ENCODE measurements around the gene PLBD1. TPM values are rescaled to one million over a fixed set of nuclear protein-coding genes. Genes with fewer than 3 reads are reported as not detected.

Gene PLBD1
- polyA plus RNA-seq, 1 donor, result 37.9 TPM

DNA sequence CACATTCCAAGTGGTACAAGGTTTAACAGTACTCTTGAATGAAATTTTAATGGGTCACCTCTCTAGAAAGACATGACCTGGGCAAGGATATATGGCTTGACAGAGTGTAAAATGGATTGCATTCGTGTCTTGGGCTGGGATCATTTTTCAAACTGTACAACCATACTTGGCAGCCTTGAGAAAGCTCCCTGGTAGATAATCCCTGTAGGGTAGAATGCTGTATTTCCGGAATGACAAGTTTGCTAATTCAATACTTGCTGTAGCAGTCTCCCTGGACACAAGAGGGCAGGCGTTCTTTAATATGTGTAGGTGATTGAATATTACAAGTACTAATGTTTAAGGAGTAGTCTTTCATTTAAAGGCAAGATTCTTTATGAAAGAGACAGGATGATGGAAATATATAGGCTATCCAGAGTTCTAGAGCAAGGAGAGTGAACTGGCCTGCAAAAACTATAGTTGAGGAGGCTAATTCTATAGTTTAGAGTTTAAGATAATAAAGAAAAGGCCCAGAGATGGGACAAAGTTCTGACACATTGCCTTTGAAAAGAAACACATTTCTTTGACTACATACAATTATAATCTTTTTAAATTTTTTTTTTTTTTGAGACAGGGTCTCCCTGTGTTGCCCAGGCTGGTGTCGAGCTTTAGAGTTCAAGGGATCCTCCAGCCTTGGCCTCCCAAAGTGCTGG lies 53.4 kb downstream of the PLBD1 start:
- no peaks in the 10 kb centered on the region for H3K4me1 ChIP-seq (ENCODE audit: control insufficient read depth, insufficient read depth, low read length)
- 80% methylated on average over 1 of the region's 4 CpGs for WGBS (ENCODE audit: insufficient coverage, low lambda C conversion rate)
- H3K27ac ChIP-seq (ENCODE audit: low read length), result peak overlapping the region; percentile 34
- H3K36me3 ChIP-seq (ENCODE audit: control insufficient read depth, insufficient read depth, low read length), result peaks cover 2% of the 10 kb centered on the region
- DNase-seq, result peak; percentile 86 to 91
- H3K27me3 ChIP-seq (ENCODE audit: control insufficient read depth, insufficient read depth, low read length), result no peaks in the 10 kb centered on the region
- no peak overlapping the region for H3K4me3 ChIP-seq (ENCODE audit: low read length)
- H3K9me3 ChIP-seq (ENCODE audit: control insufficient read depth, low read depth, low read length), result no peaks in the 10 kb centered on the region

DNA sequence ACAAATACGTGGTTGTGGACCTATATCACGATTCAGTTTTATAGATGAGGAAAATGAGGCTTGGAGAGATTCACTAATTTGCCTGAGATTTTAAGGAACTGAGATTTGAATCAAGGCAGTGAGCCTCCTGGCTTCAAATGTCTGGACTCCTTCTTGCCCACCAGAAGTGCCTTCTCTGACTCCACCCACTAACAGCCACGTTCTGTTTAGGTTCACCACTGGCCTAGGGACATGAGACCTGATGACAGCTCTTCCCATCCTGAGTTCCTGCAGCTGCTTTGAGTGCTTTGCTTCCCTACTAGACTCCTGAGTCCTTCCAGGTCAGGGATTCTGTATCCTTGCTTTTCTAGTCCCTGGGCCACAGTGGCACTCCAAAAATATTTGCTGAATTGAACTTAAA lies 57.1 kb downstream of the PLBD1 start:
- DNase-seq, result no peak
- Histone ChIP-seq H3K9me3 (ENCODE audit: control insufficient read depth, low read depth, low read length) (no peaks in the 10 kb centered on the region), H3K27ac (ENCODE audit: low read length) (no peak overlapping the region), H3K27me3 (ENCODE audit: control insufficient read depth, insufficient read depth, low read length) (no peaks in the 10 kb centered on the region), H3K36me3 (ENCODE audit: control insufficient read depth, insufficient read depth, low read length) (peaks cover 7% of the 10 kb centered on the region), H3K4me1 (ENCODE audit: control insufficient read depth, insufficient read depth, low read length) (no peaks in the 10 kb centered on the region), H3K4me3 (ENCODE audit: low read length) (no peak overlapping the region)
- WGBS (ENCODE audit: insufficient coverage, low lambda C conversion rate), result 100% methylated on average over 2 of the region's 3 CpGs

GRCh38 chr12:14505626-14506596 lies 61.8 kb downstream of the PLBD1 start:
- DNase-seq, result no peak
- WGBS (ENCODE audit: insufficient coverage, low lambda C conversion rate), result no CpG with 5 or more reads among the region's 6 CpGs

DNA sequence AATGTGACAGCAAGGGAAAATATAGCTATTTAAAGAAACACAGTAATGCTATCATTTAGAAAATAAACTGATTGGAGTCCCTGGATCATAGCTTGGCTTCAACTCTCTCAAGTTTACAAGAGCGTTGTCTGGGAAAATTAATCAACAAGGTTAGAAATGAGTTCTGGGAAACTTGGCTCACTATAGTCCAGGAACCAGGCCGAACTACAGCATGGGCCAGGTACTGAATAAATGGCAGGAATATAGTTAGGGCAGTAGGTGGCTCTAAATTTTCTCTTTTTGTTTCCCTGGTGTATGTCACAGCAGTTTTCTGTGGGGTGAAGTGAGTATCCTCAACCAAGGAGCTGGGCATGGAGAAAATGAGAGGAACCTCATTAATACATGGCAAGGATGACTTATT lies 72.4 kb downstream of the PLBD1 start:
- no peak for DNase-seq
- Histone ChIP-seq H3K4me3 (ENCODE audit: low read length) (no peak overlapping the region), H3K9me3 (ENCODE audit: control insufficient read depth, low read depth, low read length) (no peaks in the 10 kb centered on the region), H3K27ac (ENCODE audit: low read length) (no peak overlapping the region), H3K36me3 (ENCODE audit: control insufficient read depth, insufficient read depth, low read length) (peaks cover 60% of the 10 kb centered on the region), H3K27me3 (ENCODE audit: control insufficient read depth, insufficient read depth, low read length) (no peaks in the 10 kb centered on the region), H3K4me1 (ENCODE audit: control insufficient read depth, insufficient read depth, low read length) (no peaks in the 10 kb centered on the region)
- WGBS (ENCODE audit: insufficient coverage, low lambda C conversion rate), result no CpG with 5 or more reads among the region's 2 CpGs

More at GRCh38 chr12:14505626-14506596, 61.8 kb downstream of the PLBD1 start:
- Histone ChIP-seq H3K27ac (ENCODE audit: low read length) (no peak overlapping the region), H3K27me3 (ENCODE audit: control insufficient read depth, insufficient read depth, low read length) (no peaks in the 10 kb centered on the region), H3K4me1 (ENCODE audit: control insufficient read depth, insufficient read depth, low read length) (no peaks in the 10 kb centered on the region), H3K9me3 (ENCODE audit: control insufficient read depth, low read depth, low read length) (no peaks in the 10 kb centered on the region), H3K4me3 (ENCODE audit: low read length) (no peak overlapping the region), H3K36me3 (ENCODE audit: control insufficient read depth, insufficient read depth, low read length) (peaks cover 15% of the 10 kb centered on the region)

DNA sequence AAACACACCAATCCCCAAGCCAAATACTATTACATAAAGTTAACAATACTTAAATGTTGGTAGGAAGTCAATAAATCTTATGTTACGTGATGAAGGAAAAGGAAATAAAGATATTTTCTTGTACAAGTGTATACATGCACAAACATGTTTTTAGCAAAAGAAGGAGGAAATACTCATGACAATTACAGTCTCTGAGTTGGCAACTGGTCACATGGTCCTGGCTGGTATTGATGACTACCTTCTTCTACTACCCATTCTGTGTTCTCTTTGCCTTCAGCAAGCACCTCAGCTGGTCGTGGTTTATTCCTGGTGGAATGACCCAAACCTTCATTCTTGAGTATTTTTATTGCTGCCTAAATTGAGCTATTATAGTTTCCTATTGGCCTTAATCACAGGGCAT lies 84.8 kb downstream of the PLBD1 start:
- DNase-seq, result no peak
- no peak overlapping the region for H3K4me3 ChIP-seq (ENCODE audit: low read length)
- WGBS (ENCODE audit: insufficient coverage, low lambda C conversion rate), result 100% methylated on average over 2 of the region's 2 CpGs
- H3K9me3 ChIP-seq (ENCODE audit: control insufficient read depth, low read depth, low read length), result no peaks in the 10 kb centered on the region
- no peak overlapping the region for H3K27ac ChIP-seq (ENCODE audit: low read length)
- H3K4me1 ChIP-seq (ENCODE audit: control insufficient read depth, insufficient read depth, low read length), result no peaks in the 10 kb centered on the region
- peaks cover 68% of the 10 kb centered on the region for H3K36me3 ChIP-seq (ENCODE audit: control insufficient read depth, insufficient read depth, low read length)
- H3K27me3 ChIP-seq (ENCODE audit: control insufficient read depth, insufficient read depth, low read length), result no peaks in the 10 kb centered on the region

- no peak overlapping the region for H3K27ac ChIP-seq (ENCODE audit: low read length)
- WGBS (ENCODE audit: insufficient coverage, low lambda C conversion rate), result no CpG with 5 or more reads among the region's 1 CpG
- no peaks in the 10 kb centered on the region for H3K27me3 ChIP-seq (ENCODE audit: control insufficient read depth, insufficient read depth, low read length)
- H3K4me1 ChIP-seq (ENCODE audit: control insufficient read depth, insufficient read depth, low read length), result no peaks in the 10 kb centered on the region
- peaks cover 66% of the 10 kb centered on the region for H3K36me3 ChIP-seq (ENCODE audit: control insufficient read depth, insufficient read depth, low read length)
- no peaks in the 10 kb centered on the region for H3K9me3 ChIP-seq (ENCODE audit: control insufficient read depth, low read depth, low read length)
- no peak for DNase-seq
- no peak overlapping the region for H3K4me3 ChIP-seq (ENCODE audit: low read length)
These were observed 85.3 kb downstream of the PLBD1 start for GRCh38 chr12:14482361-14482760.

- no peak for DNase-seq
- peaks cover 62% of the 10 kb centered on the region for H3K36me3 ChIP-seq (ENCODE audit: control insufficient read depth, insufficient read depth, low read length)
- H3K27ac ChIP-seq (ENCODE audit: low read length), result no peak overlapping the region
- no peak overlapping the region for H3K4me3 ChIP-seq (ENCODE audit: low read length)
- H3K9me3 ChIP-seq (ENCODE audit: control insufficient read depth, low read depth, low read length), result peaks cover 2% of the 10 kb centered on the region
- no peaks in the 10 kb centered on the region for H3K27me3 ChIP-seq (ENCODE audit: control insufficient read depth, insufficient read depth, low read length)
- no peaks in the 10 kb centered on the region for H3K4me1 ChIP-seq (ENCODE audit: control insufficient read depth, insufficient read depth, low read length)
These were observed 86.5 kb downstream of the PLBD1 start for GRCh38 chr12:14481201-14481600.

GRCh38 chr12:14479004-14479403 lies 88.7 kb downstream of the PLBD1 start:
- peaks cover 22% of the 10 kb centered on the region for H3K9me3 ChIP-seq (ENCODE audit: control insufficient read depth, low read depth, low read length)
- DNase-seq, result no peak
- no CpG with 5 or more reads among the region's 1 CpG for WGBS (ENCODE audit: insufficient coverage, low lambda C conversion rate)
- no peak overlapping the region for H3K4me3 ChIP-seq (ENCODE audit: low read length)
- no peaks in the 10 kb centered on the region for H3K4me1 ChIP-seq (ENCODE audit: control insufficient read depth, insufficient read depth, low read length)
- H3K27ac ChIP-seq (ENCODE audit: low read length), result no peak overlapping the region
- peaks cover 53% of the 10 kb centered on the region for H3K36me3 ChIP-seq (ENCODE audit: control insufficient read depth, insufficient read depth, low read length)
- no peaks in the 10 kb centered on the region for H3K27me3 ChIP-seq (ENCODE audit: control insufficient read depth, insufficient read depth, low read length)

DNA sequence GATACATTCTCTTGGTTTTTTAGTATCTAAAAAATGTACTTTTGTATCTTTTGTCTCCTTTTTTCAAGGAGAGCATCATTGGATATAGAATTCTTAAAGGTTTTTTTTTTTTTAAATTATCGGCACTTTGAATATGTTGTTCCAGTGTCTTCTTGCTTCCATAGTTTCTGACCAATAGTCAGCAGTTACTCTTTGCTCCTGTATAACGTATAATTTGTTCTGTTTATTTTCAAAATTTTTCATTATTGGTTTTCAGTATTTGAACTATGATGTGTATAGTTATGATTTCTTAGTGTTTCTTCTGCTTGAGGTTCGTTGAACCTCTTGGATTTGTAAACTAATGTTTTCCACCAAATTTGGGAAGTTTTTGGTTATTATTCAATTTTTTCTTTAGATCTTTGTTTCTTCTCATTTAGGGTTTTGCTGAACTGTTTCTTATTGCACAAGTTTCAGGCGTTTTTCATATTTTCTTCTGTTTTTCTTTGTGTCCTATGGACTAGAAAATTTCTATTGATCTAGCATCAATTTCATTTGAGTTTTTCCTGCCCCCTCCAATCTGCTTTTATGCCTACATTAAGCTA lies 93.9 kb downstream of the PLBD1 start:
- Histone ChIP-seq H3K36me3 (ENCODE audit: control insufficient read depth, insufficient read depth, low read length) (peaks cover 39% of the 10 kb centered on the region), H3K9me3 (ENCODE audit: control insufficient read depth, low read depth, low read length) (peaks cover 38% of the 10 kb centered on the region), H3K27me3 (ENCODE audit: control insufficient read depth, insufficient read depth, low read length) (no peaks in the 10 kb centered on the region), H3K4me1 (ENCODE audit: control insufficient read depth, insufficient read depth, low read length) (no peaks in the 10 kb centered on the region), H3K4me3 (ENCODE audit: low read length) (no peak overlapping the region), H3K27ac (ENCODE audit: low read length) (no peak overlapping the region)
- peak in 1 of 2 donors; percentile 13 for DNase-seq
- 96% methylated on average over 2 of the region's 4 CpGs for WGBS (ENCODE audit: insufficient coverage, low lambda C conversion rate)

GRCh38 chr12:14471497-14471896 lies 96.2 kb downstream of the PLBD1 start:
- no peak overlapping the region for H3K27ac ChIP-seq (ENCODE audit: low read length)
- no peaks in the 10 kb centered on the region for H3K4me1 ChIP-seq (ENCODE audit: control insufficient read depth, insufficient read depth, low read length)
- DNase-seq, result no peak
- H3K27me3 ChIP-seq (ENCODE audit: control insufficient read depth, insufficient read depth, low read length), result no peaks in the 10 kb centered on the region
- peaks cover 39% of the 10 kb centered on the region for H3K36me3 ChIP-seq (ENCODE audit: control insufficient read depth, insufficient read depth, low read length)
- no CpG with 5 or more reads among the region's 1 CpG for WGBS (ENCODE audit: insufficient coverage, low lambda C conversion rate)
- H3K4me3 ChIP-seq (ENCODE audit: low read length), result no peak overlapping the region
- peaks cover 38% of the 10 kb centered on the region for H3K9me3 ChIP-seq (ENCODE audit: control insufficient read depth, low read depth, low read length)

Data from large intestine (tissue), 3 donors.